Right lobe of liver (tissue), 6 donors: ENCODE measurements around the gene FOXQ1. TPM values are rescaled to one million over a fixed set of nuclear protein-coding genes. Genes with fewer than 3 reads are reported as not detected.

Source experiments
- ATAC-seq, 4 donors: fragments of 200-7000 bp; cut with Tn5 transposase; one replicate each; pipeline ENCODE4 v1.9.1; 2020; ENCODE audit warnings: mild to moderate bottlenecking in 4 of 4, moderate library complexity in 4 of 4
- DNase-seq, 3 donors: peaks; one replicate each; pipeline ENCODE4 v3.0.0-alpha.2; 2020
- H3K27ac ChIP-seq, 3 donors: fragments of 200-600 bp; one replicate each; pipeline ENCODE4 v1.8.0; 2022
- H3K27me3 ChIP-seq, 2 donors: fragments of 200-600 bp; one replicate each; pipeline ENCODE4 v1.8.0; 2022
- H3K36me3 ChIP-seq, 4 donors: fragments of 200-600 bp; sonication (generic) in 1 of 4; one replicate each; pipeline versions ENCODE4 v1.5.1 to v1.8.0; 2017 to 2022; ENCODE audit warnings: control low read depth in 1 of 4
- H3K4me1 ChIP-seq, 4 donors: fragments of 200-600 bp; sonication (generic) in 1 of 4; one replicate each; pipeline versions ENCODE4 v1.5.1 to v1.8.0; 2017 to 2022; ENCODE audit warnings: control low read depth in 1 of 4
- H3K4me3 ChIP-seq, 3 donors: fragments of 200-600 bp; one replicate each; pipeline ENCODE4 v1.8.0; 2022
- H3K9me3 ChIP-seq, 4 donors: fragments of 200-600 bp; sonication (generic) in 1 of 4; one replicate each; pipeline versions ENCODE4 v1.5.1 to v1.8.0; 2017 to 2022; ENCODE audit warnings: control low read depth in 1 of 4
- POLR2A ChIP-seq: fragments of 450-650 bp; IDR thresholded peaks from one replicate; pipeline ENCODE4 v1.6.1; 2017; ENCODE audit warnings: antibody characterized with exemption, mild to moderate bottlenecking
- WGBS: methylation state at CpG from one replicate; pipeline ENCODE4 v1.1.6; 2018; ENCODE audit warnings: low coverage, low lambda C conversion rate; ENCODE audit not compliant: insufficient coverage; ENCODE audit errors: missing lambda C conversion rate; 5-methylcytosine and 5-hydroxymethylcytosine counted together
- intact Hi-C, 2 donors: fragments of 100-400 bp; cut with DNase I; formaldehyde crosslinking; loops; one replicate each; pipeline versions ENCODE4 v1.11.2 to v1.14.1; 2022
- total RNA-seq, 6 experiments: library from RNA; depleted of rRNA in 2 of 6; stranded (reverse); fragments of >200 nt in 2 of 6; fragmentation: NEBNext Ultra II Directional in 3 of 6; extraction: Animal tissue kit (Norgen Biotek cat#: 25700) in 3 of 6; gene quantifications; one replicate each; pipeline versions ENCODE4 v1.1.0 to v1.2.4, GENCODE V29; 2016 to 2023
- TF ChIP-seq, protein P1 (sequence below), 4 donors: fragments of 200-600 bp in 3 of 4; fragments of 450-650 bp in 1 of 4; IDR thresholded peaks; one replicate each; pipeline versions ENCODE4 v1.5.1 to v1.8.0; 2016 to 2022; ENCODE audit warnings: antibody characterized with exemption in 4 of 4, mild to moderate bottlenecking in 2 of 4
- donor health status: DM: no; HTN: yes; CAD: no.
- donor health status: DM: no; HTN: no; CAD: no.
- donor health status: DM: no; HTN: no; CAD: no.
- donor health status: DM: no; HTN: yes; CAD: no.
- donor health status: DM: no; HTN: yes; CAD: no.

FOXQ1 gene
- total RNA-seq, 6 experiments from 2014 or later: 0.12 to 4.0 (median 0.23) TPM

DNA sequence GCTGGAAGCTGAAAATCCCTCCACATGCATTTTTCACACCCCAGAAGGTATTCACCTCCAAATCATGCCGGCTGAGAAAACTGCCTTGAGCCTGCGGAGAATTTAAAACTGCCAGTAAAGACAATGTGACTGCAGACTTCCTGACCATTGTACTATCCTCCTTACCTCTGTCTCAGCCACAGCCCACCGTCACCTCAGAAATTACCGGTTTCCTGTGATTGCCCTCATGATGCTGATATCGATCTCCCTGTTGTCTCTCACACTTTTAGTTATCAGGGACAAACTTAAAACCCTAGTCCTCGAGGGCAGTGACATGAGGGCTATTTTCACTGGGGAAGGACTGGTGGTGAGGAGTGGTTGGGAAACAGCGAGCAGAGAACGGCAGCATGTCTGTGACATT lies 30.2 kb upstream of the FOXQ1 start:
- no peak overlapping the region for H3K4me3 ChIP-seq
- intact Hi-C loops: no loop called here
- no peak for TF ChIP-seq POLR2A
- TF ChIP-seq, protein P1, sequence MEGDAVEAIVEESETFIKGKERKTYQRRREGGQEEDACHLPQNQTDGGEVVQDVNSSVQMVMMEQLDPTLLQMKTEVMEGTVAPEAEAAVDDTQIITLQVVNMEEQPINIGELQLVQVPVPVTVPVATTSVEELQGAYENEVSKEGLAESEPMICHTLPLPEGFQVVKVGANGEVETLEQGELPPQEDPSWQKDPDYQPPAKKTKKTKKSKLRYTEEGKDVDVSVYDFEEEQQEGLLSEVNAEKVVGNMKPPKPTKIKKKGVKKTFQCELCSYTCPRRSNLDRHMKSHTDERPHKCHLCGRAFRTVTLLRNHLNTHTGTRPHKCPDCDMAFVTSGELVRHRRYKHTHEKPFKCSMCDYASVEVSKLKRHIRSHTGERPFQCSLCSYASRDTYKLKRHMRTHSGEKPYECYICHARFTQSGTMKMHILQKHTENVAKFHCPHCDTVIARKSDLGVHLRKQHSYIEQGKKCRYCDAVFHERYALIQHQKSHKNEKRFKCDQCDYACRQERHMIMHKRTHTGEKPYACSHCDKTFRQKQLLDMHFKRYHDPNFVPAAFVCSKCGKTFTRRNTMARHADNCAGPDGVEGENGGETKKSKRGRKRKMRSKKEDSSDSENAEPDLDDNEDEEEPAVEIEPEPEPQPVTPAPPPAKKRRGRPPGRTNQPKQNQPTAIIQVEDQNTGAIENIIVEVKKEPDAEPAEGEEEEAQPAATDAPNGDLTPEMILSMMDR (IDR thresholded peaks at IDR 0.05): no peak
- ATAC-seq: no peak
- H3K4me1 ChIP-seq: no peaks in the 10 kb centered on the region
- H3K27me3 ChIP-seq: no peaks in the 10 kb centered on the region
- H3K36me3 ChIP-seq: no peaks in the 10 kb centered on the region
- 57% methylated on average over 5 of the region's 8 CpGs for WGBS
- no peak overlapping the region for H3K27ac ChIP-seq
- no peaks in the 10 kb centered on the region for H3K9me3 ChIP-seq
- DNase-seq: no peak

DNA sequence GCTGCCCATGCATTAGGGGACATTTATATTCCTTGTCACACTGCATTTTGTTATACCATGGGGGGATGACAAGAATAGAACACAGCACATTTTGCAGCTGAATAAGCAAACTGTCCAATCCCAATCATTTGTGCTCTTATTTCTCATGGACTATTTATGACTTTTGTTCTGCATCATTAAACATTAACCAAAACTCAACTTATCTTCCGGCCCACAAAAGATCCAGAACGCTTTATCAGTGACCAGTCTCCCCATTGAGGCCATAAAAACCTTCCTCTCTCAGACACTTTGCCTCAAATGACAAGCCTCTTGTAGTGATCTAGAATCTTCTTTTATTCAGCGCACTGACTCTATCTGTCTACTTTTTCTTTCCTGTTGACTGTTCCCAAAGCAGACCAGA lies 28.4 kb upstream of the FOXQ1 start:
- no peak overlapping the region for H3K27ac ChIP-seq
- no peak for TF ChIP-seq POLR2A
- TF ChIP-seq, protein P1 (IDR thresholded peaks at IDR 0.05): no peak
- intact Hi-C loops: no loop called here

DNA sequence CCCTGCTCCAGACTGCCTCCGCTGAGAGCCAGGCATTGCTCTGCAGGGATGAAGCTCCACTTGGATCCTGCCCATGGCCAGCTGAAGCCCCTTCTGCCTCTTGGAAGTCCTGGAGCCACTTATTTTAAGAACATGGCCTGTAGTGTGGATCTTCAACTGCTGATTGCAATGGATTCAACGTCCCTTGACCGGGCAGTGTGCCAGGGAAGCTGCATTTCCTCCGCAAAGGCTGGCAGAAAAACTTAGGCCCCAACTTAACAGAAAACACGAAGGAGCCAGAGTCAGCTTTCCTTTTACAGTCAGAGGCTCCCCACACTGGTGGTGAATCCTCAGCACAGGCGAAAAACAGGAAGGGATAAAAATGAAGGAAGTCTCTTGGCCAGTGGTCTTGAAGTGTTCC lies 26.3 kb upstream of the FOXQ1 start:
- intact Hi-C loops: no loop called here
- Histone ChIP-seq H3K9me3 (no peaks in the 10 kb centered on the region), H3K27me3 (no peaks in the 10 kb centered on the region), H3K36me3 (no peaks in the 10 kb centered on the region), H3K27ac (no peak overlapping the region), H3K4me1 (no peaks in the 10 kb centered on the region), H3K4me3 (no peak overlapping the region)
- no peak for TF ChIP-seq POLR2A
- TF ChIP-seq, protein P1 (IDR thresholded peaks at IDR 0.05): no peak
- WGBS: 50% methylated on average over 6 of the region's 6 CpGs
- ATAC-seq: peak in 1 of 4 donors; percentile 27
- no peak for DNase-seq

More for the DNA sequence above, 28.4 kb upstream of the FOXQ1 start:
- H3K27me3 ChIP-seq: no peaks in the 10 kb centered on the region
- H3K36me3 ChIP-seq: no peaks in the 10 kb centered on the region
- H3K4me1 ChIP-seq: no peaks in the 10 kb centered on the region
- 46% methylated on average over 3 of the region's 3 CpGs for WGBS
- ATAC-seq (no peak), DNase-seq (no peak)
- H3K4me3 ChIP-seq: no peak overlapping the region
- H3K9me3 ChIP-seq: no peaks in the 10 kb centered on the region

DNA sequence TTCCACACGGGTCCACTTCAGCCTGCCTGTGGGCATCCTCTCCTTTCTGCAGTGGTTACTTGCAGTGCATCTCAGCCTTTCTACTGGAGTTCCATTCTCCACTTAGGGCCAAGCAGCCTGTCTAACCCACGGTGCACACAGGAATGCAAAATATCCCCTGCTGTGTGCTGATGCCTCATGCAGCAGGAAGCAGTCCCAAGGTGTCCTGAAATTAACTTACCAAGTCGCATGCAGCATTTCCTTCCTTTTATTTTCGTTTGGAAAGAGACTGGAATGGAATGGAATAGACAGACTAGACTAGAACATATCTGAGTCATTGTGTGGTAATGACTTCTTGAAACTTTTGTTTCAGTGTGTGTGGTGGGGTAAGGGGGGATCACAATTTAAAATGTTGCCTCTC lies 25.9 kb upstream of the FOXQ1 start:
- peak in 1 of 4 donors; percentile 38 for ATAC-seq

More for the DNA sequence above, 25.9 kb upstream of the FOXQ1 start:
- H3K27me3 ChIP-seq: no peaks in the 10 kb centered on the region
- DNase-seq: no peak
- WGBS: 14% methylated on average over 3 of the region's 4 CpGs
- no peaks in the 10 kb centered on the region for H3K36me3 ChIP-seq
- H3K9me3 ChIP-seq: no peaks in the 10 kb centered on the region
- no peaks in the 10 kb centered on the region for H3K4me1 ChIP-seq
- no peak overlapping the region for H3K27ac ChIP-seq
- H3K4me3 ChIP-seq: no peak overlapping the region
- TF ChIP-seq, protein P1 (IDR thresholded peaks at IDR 0.05): no peak
- no peak for TF ChIP-seq POLR2A
- intact Hi-C loops: no loop called here
